Measurements from ENCODE around the gene FOXA2.

- no peak for TF ChIP-seq GATA2 (IDR thresholded peaks at IDR 0.05; ENCODE audit: low read depth, low read length)
- no peak for TF ChIP-seq GATA3 (IDR thresholded peaks at IDR 0.05; ENCODE audit: low read depth, low read length)
Measured at GRCh38 chr20:22583773-22584521, 425 bp downstream of the FOXA2 start.

Measured in SH-SY5Y (cell line).